ENCODE measurements around the gene CRTC1. TPM values are rescaled to one million over a fixed set of nuclear protein-coding genes. Genes with fewer than 3 reads are reported as not detected.
A peak's percentile ranks its signal among the peaks of the same experiment; 100 is the strongest.

The CRTC1 gene
- total RNA-seq, 1 experiment from 2014 or later = 4.1 TPM

GRCh38 chr19:18745012-18745735 is 61.7 kb downstream of the CRTC1 start:
- no peak for DNase-seq (ENCODE audit: low spot score)

DNA sequence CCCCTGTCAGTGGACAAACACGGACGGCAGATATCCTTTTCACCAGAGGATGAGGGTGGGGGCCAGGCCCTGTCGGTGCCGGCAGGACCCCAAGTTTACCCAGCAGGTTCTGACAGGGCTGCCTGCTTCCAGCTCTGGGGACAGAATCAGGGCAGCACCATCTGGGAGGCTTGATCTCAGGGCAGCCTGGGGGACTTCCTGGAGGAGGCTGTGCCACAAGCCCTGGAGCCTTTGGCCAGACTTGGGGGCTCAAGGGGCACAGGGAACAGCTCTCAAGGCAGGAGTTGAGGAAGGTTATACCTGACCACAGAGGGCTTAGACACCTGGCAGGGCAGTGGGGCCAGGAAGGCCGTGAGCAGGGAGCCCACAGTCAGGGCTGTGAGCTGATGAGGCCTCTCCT is 62.5 kb downstream of the CRTC1 start:
- no peak for DNase-seq (ENCODE audit: low spot score)

DNA sequence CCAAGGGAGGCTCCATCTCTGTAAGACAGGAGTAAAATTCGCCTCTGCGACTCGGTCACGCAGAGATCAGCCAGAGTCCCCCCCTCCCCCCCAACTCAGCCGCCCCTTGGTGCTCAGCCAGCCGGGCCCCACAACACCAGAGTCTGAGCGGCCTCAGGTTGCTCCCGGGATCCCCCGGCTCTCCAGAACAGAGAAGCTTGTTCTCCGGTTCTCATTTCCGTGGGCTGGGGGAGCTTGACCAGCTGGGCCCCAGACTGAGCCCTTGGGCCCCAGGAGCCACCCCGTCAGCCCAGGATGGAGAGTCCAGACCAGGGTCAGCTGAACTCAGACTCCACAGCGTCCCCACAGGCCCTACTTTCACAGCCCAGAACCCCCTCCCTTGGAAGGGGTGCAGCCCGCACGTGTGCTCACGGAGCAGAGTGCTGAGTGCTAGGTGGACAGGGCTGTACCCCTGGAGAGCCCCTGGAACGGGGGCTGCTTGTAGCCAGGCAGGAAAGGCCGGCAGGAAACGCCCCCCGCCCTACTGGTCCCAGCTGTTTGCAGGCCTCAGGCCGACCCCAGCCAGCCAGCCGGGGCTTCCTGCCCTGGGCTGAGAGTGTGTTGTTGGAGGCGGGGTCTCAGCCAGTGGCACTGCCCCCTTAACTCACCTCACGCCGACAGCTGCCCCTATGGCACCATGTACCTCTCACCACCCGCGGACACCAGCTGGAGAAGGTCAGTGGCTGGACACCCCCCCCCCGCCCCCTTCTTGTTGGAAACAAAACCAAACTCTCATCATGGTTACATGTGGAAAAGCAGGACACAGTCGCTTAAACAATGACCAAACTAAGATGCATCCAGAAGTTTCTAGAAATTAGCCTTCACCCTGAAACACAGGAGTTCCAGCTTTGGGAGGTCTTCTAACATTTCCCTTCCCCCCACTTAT is 63.2 kb downstream of the CRTC1 start:
- no peak for DNase-seq (ENCODE audit: low spot score)

DNA sequence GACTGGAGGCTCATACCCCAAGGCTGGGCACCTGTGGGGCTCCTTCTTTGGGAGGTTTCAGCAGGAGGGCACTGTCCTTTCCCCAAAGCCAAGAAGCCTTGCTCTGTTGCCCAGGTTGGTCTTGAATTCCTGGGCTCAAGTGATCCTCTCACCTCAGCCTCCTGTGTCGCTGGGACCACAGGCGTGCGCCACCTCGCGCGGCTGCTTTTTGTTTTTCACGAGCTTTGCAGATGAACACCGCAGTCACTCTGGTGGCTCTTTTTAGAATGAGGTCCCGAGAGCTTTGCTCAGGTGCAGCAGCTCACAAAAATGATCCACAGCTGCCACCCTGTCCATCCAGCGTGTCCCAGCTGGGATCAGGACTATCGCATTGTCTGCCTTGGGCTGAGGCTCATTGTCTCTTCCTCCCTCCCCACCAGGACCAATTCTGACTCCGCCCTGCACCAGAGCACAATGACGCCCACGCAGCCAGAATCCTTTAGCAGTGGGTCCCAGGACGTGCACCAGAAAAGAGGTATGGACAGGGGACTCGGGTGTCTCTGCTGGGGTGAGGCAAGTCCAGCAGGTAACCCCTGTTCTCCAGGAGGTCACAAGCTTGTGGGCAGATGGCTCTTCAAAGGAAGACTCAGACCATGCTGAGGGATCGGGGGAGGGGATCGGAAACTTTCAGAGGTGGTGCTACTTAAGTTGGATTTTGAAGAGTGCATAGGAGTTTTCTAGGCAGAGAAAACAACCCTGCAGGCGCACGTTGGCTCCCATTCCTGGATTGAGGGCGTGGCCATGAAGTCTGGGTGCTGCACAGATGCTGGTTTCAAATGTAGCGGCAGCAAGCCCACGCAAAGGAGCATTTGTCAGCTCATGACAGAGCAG is 66.1 kb downstream of the CRTC1 start:
- no peak for DNase-seq (ENCODE audit: low spot score)

DNA sequence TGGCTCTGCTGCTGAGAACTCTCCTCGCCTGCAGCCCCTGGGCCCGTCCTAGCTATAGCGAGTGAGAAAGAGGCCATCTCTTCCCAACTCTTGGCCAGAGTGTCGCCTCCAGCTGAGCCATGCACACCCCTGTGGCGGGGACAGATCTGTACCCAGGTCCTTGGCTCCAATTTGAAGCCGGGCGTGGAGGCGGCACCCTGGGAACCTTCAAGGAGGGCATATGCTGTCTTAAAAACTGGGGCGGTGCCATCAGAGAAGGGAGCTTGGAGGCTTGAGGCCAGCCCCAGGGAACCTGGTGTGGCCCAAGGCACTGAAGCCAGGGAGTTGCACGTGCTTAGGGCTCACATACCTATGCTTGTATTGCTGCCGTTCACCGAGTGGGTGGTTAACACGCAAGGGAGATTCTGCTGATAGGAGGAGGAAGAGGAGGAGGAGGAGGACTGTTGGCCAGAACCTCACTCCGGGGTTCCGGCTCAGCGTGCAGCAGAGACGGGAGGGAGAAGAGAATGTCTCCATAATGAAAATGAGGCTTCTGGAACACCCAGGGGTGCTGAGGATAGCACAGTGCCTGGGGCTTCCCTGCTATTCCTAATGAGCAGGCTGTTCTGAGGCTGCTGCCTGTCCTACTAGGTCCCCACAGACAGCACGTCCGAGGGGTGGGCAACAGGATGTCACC is 67.0 kb downstream of the CRTC1 start:
- no peak for DNase-seq (ENCODE audit: low spot score)

DNA sequence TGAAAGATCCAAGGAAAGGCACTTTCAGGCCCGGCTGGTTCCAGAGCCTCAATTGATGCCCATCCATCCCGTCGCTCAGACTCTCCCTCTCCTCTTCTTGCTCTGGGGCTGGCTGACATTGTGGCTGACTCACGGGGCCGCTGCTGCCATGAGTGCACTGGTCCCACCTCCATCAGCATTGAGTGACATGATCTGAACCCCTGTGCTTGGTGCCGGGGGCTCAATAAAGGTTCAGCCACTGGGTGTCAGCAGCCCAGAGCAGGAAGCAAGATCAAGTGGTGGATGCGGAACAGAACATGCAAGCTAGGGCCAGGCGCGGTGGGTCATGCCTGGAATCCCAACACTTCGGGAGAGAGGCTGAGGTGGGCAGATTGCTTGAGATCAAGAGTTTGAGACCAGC is 68.1 kb downstream of the CRTC1 start:
- DNase-seq (ENCODE audit: low spot score) = no peak

DNA sequence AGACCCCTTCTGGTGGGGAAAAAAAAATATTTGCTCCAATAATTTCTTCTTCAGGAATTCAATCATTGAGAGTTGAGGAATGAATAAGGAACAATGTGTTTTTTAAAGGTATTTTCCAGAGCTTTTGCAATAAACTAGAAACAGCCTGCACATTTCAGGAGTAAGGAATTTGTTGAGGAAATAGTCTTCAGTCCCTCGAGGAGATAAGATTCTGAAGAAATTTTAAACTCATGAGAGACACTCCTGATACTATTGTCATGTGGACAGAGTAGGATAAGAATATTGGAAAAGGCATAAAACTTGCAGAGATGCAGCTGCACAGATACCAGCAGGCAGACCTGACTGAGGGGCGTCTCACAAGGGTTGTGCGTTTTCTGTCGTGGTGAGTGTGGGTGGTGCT is 71.0 kb downstream of the CRTC1 start:
- DNase-seq (ENCODE audit: low spot score) = no peak

DNA sequence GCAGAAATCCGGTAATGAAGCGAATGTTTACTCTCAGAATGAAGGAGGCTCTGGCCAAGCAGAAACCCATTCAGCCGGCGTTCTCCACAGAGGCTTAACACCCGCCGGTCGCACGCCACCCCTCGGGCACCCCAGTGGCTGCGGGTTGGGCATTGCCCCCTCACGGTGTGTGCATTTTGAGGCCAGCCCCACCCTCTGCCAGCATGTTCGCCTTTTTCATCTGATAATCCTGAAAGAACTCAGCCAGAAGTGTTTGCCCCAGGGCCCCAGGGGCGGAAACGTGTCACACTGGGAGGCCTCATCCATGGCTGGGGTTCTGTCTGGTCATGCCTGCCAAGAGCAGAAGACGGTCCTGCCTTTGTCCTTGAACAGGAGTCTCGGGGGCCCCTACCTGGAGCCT is 73.4 kb downstream of the CRTC1 start:
- DNase-seq (ENCODE audit: low spot score) = no peak

DNA sequence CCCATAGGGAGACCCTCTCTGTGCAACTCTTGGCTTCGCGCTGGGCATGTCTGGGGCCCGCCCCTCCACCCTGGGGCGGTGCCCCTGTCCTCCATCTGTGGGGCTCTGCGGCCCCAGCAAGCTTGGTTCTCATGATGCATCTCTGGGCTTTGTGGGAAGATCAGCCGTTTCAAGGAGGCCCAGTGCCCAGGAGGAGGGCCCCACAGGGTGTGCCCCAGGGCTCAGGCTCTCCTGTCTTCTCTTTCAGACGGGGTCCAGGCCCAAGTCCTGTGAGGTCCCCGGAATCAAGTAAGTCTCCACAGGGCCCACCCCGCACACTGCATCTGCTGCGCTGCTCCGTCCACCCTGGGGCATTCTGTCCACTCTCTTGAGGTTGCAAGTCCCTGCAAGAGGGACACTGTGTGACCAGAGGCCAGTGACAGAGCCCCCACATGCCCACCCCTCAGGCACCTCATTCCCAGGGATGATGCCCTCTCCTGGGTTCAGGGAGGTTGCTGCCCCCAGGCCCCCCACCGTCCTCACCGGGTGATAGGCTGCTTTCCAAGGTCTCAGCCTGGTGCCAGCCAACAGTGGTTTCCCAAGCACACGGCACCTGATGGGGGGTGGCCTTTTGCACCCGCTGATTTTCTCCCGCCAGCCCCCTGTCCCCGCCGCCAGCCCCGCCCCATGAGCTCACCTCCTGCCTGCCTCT is 76.0 kb downstream of the CRTC1 start:
- DNase-seq (ENCODE audit: low spot score) = no peak

DNA sequence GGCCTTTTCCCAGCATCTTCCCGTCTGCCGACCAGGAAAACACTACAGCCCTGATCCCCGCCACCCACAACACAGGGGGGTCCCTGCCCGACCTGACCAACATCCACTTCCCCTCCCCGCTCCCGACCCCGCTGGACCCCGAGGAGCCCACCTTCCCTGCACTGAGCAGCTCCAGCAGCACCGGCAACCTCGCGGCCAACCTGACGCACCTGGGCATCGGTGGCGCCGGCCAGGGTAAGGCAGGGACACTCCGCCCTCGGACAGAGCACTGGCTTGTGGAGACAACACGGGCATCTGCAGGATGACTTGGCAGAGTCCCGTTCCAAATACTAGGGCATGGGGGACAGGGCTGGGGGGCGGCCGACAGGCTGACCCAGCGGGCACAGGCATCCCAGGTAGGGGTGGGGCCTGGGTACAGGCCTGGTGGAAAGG is 76.5 kb downstream of the CRTC1 start:
- no peak for DNase-seq (ENCODE audit: low spot score)

- no peak for DNase-seq (ENCODE audit: low spot score)
These were observed 77.2 kb downstream of the CRTC1 start for GRCh38 chr19:18760440-18761383.

DNA sequence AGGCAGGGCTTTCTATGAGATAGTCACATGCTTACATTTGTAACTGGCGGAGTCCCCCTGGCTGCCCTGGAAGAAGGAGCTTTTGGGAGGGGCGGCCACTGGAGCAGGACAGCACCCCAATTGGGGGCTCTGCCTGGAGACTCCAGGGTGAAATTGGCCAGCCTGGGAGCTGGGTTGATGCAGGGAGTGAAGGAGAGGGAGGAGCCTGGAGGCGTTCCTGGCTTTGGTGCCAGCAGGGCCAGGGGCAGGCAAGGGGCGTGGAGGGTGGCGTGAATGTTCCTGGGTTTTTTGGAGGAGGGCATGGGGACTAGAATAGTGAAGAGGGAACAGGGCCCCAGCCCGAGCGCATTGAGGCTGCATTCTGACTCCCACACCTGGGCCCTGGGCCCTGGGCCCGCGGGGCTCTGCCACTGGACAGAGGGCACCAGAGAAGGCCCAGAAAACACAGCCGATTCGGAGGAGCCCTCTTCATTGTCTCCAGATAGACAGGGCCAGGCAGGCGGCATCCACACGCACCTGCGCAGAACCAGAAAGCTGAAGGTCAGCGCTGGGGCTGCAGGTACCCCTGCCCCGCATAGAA is 78.1 kb downstream of the CRTC1 start:
- DNase-seq (ENCODE audit: low spot score) = no peak

DNA sequence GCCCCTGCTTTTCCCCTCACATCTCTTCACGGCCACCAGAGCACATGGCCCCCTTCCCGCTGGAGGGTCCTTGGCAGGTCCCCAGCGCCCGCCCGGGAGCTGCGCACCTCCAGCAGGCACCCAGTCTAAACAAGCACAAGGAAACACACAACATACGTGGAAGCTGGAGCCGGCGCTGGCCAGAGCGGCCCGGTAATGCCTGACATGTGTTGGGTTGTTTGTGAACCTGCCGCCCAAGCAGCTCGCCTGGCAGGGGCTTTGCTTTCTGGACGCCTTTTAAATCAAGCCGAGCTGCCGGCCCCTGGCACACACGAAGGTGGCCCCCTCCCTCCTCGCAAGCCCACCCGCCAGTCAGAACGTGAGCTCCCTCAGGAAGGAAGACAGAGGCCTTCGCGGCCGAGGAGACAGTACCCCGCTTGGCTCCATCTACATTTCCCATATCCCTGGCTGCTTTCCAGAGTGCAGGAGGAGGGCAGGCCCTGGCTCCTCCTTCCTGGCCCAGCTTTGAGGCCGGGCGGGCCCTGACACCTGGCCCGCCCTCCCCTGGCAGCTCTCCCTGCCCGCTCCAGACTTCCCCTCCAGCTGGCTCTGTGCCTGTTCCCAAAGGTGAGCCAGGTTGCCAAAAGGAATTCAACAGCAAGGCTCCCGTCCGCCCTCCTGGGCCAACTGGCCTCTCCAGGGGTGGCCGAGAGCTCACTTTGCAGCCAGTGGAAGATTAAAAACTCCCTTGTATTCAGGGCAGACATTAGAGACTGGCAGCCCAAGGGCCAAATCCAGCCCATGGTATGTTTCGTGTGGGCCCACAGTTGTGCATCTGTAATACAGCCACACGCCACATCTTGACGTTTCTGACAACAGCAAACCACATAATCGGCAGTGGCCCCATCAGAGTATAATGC is 78.9 kb downstream of the CRTC1 start:
- DNase-seq (ENCODE audit: low spot score) = peak; percentile 91

DNA sequence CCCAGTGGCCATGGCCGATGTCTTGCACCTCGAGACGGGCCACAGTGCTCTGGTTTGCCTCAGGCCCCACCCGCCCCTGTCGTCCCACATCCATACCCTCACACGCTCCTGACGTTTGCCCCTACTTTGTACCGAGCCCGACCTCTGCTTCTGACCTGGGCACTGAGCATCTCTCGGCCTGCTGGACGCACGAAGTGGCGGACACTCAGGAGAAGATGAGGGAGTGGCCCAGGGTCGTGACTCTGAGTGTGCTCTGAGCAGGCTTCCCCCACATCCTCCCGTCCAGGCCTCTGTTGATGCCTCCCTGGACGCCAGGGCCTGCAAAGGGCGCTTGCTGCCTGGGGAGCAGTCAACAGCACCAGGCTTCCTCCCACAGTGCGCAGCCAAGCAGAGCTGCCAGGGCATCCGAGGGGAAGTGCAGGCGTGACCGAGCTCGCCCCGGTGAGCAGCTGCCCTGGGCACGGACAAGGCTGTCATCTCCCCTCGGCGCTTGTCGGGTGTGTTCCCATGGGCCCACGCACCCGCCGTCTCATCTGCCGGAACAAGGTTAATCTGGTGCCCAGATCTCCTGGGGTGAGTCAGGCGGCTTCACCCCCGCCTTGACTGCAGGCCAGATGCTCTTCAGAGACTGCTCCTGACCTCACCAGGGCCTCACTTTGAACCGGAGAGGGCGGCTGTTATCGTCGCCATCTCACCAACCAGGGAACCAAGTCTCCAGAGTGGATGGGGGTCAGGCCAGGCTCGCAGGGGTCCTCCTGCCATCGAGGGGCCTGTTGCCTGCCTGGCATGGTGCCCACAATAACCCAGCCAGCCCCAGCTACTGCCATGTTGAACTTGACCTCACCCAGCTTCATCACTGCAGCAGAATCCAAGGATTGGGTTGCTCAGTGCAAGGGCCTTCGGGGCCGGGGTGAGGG is 80.5 kb downstream of the CRTC1 start:
- peak; percentile 25 for DNase-seq (ENCODE audit: low spot score)

DNA sequence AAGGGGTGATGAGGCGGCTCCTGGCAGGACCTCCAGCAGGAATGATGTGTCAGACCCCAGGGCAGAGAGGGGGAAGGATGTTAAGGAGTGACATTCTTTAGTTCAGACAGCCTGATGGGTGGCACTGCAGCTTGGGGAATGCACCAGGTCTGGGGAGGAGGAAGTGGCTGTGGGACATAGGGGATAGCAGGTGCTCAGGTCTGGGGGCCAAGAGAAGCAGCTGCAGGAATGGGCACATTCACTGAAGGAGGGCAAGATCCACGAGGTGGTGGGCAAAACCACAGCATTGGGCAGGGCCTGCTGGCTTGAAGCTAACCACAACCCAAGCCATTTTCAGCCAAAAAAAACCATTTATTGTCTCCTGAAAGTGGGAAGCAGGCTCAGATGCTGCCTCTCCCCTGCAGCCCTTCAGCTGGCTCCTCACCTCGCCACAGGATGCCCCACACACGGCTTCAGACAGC is 81.1 kb downstream of the CRTC1 start:
- DNase-seq (ENCODE audit: low spot score) = peak; percentile 20

DNA sequence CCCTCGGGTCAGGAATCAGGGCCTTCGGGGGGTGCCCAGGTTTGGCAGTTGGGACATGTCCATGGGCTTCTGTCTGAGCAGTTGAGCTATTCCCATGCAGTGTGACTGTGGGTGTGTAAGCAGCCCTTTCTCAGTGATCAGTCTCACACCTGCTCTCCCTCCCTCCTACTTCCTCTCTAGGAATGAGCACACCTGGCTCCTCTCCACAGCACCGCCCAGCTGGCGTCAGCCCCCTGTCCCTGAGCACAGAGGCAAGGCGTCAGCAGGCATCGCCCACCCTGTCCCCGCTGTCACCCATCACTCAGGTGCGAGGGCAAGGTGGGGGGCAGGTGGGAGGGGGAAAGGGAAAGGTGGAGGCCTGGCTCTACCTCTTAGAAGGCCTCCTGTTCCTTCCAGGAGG is 81.7 kb downstream of the CRTC1 start:
- DNase-seq (ENCODE audit: low spot score) = peak; percentile 49

All from HT-29 (cell line).